Uterus (tissue), 2 donors: ENCODE measurements around the gene CPZ.

Experiments used
- CTCF ChIP-seq, 4 experiments: fragments of 200-600 bp in 2 of 4; fragments of 450-650 bp in 2 of 4; sonication (generic) in 2 of 4; IDR thresholded peaks; one replicate each; pipeline ENCODE4 v1.5.1; 2016 to 2019; ENCODE audit warnings: antibody characterized with exemption in 4 of 4, mild to moderate bottlenecking in 2 of 4, moderate library complexity in 1 of 4
- POLR2A ChIP-seq, 2 donors: fragments of 450-650 bp; IDR thresholded peaks; one replicate each; pipeline ENCODE4 v1.6.1; 2016; ENCODE audit warnings: antibody characterized with exemption in 2 of 2, mild to moderate bottlenecking in 1 of 2, moderate library complexity in 1 of 2

- no peak for TF ChIP-seq POLR2A (IDR thresholded peaks at IDR 0.05)
- TF ChIP-seq CTCF (IDR thresholded peaks at IDR 0.05) = no peak
Measured at GRCh38 chr4:8585721-8586212, 6.8 kb upstream of the CPZ start.
